22Rv1 (cell line): Measurements from ENCODE around the gene SERTAD4.

Experiments
- H3K27ac ChIP-seq: fragments of 450-650 bp; 2 replicates; pipeline ENCODE4 v1.5.1; 2017
- ZFX ChIP-seq: fragments of 450-650 bp; IDR thresholded peaks from 2 replicates; pipeline ENCODE4 v1.6.1; 2017; ENCODE audit warnings: antibody characterized with exemption, borderline replicate concordance
- TF ChIP-seq, protein P1 (sequence below): fragments of 450-650 bp; IDR thresholded peaks from 2 replicates; pipeline ENCODE4 v1.5.1; 2017; ENCODE audit warnings: mild to moderate bottlenecking

Gene SERTAD4

DNA sequence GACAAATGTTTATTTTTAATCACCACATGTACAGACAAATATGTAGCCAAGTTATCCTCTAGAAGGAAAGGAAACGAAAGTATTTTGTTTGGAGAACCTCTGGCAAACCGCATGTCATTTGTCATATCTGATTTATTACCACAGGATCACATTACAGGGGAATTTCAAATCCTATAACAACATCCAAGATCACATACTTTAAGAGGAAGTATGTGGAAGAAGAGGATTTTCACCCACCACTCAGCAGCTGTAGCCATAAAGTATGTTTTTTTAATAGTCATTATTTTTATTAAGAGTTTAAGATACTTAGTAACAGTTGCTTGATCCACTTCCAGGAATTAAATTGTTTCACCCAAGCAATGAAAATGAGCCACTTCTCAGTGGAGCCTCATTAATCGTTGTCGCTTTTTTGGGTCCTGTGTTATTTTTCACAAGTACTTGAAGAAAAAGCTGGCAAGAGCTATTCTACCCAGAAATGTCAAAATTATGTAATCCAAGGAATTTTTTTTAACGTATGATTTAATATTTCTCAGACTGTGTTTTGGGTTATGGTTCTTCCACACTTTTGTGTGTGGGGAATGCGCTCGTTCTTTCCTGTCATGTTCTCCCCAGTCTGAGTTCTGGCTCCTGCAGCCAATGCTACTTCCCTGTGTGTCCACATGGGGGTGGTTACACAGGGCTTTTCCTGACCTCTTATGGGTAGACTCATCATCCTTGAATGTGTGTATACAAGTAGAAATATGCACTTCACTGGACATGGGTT lies 6.9 kb downstream of the SERTAD4 start:
- TF ChIP-seq ZFX, result no peak
- TF ChIP-seq, protein P1, sequence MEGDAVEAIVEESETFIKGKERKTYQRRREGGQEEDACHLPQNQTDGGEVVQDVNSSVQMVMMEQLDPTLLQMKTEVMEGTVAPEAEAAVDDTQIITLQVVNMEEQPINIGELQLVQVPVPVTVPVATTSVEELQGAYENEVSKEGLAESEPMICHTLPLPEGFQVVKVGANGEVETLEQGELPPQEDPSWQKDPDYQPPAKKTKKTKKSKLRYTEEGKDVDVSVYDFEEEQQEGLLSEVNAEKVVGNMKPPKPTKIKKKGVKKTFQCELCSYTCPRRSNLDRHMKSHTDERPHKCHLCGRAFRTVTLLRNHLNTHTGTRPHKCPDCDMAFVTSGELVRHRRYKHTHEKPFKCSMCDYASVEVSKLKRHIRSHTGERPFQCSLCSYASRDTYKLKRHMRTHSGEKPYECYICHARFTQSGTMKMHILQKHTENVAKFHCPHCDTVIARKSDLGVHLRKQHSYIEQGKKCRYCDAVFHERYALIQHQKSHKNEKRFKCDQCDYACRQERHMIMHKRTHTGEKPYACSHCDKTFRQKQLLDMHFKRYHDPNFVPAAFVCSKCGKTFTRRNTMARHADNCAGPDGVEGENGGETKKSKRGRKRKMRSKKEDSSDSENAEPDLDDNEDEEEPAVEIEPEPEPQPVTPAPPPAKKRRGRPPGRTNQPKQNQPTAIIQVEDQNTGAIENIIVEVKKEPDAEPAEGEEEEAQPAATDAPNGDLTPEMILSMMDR, result peak; percentile 34
- no peak overlapping the region for H3K27ac ChIP-seq

DNA sequence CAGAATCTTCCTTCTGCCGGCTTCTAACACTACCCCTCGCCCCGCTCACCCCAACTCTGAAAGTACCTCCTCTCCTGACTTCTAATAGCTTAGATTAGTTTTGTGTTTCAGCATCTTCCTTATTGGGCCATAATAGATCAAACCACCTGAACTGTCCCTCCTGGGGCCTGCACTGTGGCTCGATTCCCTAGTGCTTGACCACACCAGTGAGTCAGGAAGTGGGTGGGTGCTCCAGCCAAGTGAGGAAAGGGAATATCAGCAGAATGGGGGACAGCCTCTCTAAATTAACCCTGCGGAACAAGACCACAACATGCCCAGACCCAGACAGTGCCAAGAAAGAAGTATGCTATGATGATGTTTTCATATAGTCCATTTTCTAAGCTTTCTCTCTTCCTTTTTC lies 8.5 kb downstream of the SERTAD4 start:
- TF ChIP-seq ZFX, result no peak
- TF ChIP-seq, protein P1, result no peak

DNA sequence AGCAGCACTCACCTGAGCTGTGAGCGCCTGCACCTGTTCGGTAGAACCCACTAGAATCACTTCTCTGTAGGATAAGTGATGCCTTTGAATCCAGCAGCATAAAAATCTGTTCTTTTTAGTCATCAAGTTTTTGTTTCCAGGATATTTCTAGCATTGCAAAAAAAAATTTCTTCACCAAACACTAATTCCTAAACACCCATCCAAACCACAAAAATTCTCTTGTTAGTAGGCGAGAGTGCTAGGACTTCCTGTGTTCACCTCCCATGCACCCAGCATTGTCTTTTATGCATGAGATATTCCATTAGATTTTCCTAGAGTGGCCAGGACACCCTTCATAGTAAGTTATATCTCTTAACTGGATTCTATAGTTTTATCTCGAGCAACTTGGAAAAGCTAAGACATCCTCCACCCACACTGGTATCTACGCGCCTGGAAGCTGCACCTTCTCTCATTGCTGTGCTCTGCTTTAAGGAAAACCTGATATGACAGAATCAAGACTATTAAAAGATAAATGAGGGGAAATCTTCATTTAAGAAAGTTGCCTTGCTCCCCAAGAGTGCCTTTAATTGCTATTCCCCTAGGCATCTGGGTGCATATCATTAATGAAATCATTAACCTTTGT lies 12.3 kb downstream of the SERTAD4 start:
- no peak overlapping the region for H3K27ac ChIP-seq
- no peak for TF ChIP-seq ZFX
- TF ChIP-seq, protein P1, result no peak

More for the DNA sequence above, 8.5 kb downstream of the SERTAD4 start:
- H3K27ac ChIP-seq, result no peak overlapping the region

DNA sequence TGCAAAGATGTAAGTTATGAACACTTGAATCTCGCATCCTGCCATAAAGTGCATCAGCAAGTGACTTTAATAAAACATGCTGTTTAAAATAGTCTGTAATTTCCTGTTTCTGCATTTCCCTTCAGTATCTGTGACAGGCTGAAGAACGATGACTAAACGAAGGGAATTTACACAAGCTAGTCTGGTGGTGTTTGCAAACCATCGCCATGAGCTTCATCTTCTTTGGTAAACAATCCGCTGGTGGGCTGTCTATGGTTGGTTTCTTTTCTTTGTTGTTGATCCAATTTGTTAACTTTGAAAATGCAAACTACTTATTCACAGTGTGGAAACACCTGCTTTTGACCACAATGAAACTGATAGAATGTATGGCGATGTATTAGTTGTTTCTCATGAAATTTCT lies 13.9 kb downstream of the SERTAD4 start:
- TF ChIP-seq ZFX, result no peak
- TF ChIP-seq, protein P1, result no peak
- no peak overlapping the region for H3K27ac ChIP-seq

DNA sequence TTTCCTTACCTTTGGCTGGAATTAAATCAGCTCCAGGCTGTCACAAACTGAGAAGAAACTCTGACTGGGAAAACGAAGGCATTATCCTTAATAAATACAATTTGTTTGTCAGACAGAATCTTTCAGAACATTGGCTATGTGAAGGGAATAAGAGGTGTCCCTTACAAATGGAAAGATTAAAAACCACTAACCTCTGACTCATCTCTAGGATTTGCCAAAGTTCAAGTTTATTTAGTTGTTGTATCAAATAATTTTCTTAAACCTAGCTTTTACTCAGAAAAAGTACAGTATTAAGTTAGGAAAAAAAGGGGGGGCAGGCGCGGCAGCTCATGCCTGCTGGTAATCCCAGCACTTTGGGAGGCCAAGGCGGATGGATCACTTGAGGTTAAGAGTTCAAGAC lies 15.7 kb downstream of the SERTAD4 start:
- TF ChIP-seq, protein P1, result no peak
- no peak for TF ChIP-seq ZFX
- H3K27ac ChIP-seq, result no peak overlapping the region

DNA sequence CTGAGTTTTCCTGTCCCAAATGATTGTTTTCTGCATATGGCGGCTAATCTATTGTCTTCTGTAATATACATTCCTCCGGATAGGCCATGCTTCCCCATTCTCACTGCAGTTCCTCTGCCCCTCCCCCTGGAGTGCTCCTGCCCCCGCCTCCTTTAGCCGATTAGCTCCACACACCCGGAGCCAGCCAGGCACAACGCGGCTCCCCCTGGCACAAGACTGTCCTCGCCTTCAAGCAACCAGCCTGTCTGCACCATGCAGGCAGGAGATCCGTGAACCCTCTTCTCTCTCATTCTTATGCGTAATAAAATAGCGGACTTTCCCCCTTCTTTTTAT lies 18.0 kb downstream of the SERTAD4 start:
- TF ChIP-seq ZFX, result no peak
- TF ChIP-seq, protein P1, result no peak
- no peak overlapping the region for H3K27ac ChIP-seq

DNA sequence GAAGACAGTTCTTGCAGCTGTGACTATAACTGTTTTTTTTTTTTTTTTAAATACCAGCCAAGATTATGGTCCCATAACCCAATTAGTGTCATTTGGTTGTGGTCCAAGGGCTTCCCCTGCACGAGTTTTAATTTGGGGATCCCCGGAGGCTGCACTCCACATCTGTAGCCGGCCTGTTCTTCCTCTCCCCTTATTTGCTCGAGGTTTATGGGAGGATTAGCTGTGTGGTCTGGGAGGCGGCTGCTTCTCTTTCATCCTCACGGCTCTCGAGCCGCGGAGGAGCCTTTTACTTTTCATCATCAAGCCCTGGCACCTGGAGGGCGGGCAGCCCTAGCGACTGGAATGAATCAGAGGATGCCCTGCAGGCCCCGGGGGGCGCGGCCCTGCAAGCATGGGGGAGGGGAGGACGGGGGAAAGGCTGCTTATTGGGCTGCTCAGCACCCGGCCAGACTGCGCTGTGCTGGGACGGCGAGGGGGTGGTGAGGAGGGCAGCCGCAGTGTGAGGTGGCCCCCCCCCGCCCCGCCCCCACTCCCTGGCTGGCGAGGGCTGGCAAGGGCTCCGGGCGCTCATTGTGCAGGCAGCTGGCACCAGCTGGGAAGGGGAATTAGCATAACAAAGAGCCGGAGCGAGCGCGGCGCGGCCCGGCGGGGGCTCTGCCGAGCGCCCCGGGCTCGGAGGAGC lies 18.5 kb downstream of the SERTAD4 start:
- no peak for TF ChIP-seq ZFX
- TF ChIP-seq, protein P1, result no peak

More for the DNA sequence above, 18.5 kb downstream of the SERTAD4 start:
- no peak overlapping the region for H3K27ac ChIP-seq
